HG03045 (cell line): ENCODE measurements around the gene DNAAF3.
"Not testable (repeated sequence)": the region's sequence is repeated elsewhere in the genome, so short reads cannot be mapped to it uniquely, and the experiment has no call there.

ENCODE experiments used
- ATAC-seq: cut with Tn5 transposase; IDR thresholded peaks from one replicate; pipeline ENCODE4 v1.9.1; 2021; ENCODE audit warnings: mild to moderate bottlenecking, moderate library complexity; ENCODE audit not compliant: unreplicated experiment

The DNAAF3 gene

GRCh38 chr19:55155784-55156183 lies 10.6 kb downstream of the DNAAF3 start:
- ATAC-seq, result not testable (repeated sequence)

- no peak for ATAC-seq
Measured at GRCh38 chr19:55153652-55154264, 12.7 kb downstream of the DNAAF3 start.

DNA sequence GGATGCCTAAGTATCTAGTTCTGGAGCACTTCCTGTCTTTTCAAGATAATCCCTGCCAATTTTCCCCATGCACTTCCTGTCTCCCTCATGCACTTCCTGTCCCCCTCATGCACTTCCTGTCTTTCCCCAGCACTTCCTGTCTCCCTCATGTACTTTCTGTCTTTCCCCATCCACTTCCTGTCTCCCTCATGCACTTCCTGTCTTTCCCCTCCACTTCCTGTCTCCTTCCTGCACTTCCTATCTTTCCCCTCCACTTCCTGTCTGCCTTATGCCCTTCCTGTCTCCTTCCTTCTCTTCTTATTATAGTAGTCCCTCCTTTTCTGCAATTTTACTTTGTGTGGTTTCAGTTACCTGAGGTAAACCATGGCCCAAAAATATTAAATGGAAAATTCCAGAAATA lies 14.4 kb downstream of the DNAAF3 start:
- ATAC-seq, result no peak

GRCh38 chr19:55149078-55150003 lies 17.1 kb downstream of the DNAAF3 start, which contains the start of gene TNNT1:
Gene TNNT1 (minus strand): TSS chr19:55149206. CDS start chr19:55147157, 2,049 bp downstream.
- ATAC-seq, result no peak

DNA sequence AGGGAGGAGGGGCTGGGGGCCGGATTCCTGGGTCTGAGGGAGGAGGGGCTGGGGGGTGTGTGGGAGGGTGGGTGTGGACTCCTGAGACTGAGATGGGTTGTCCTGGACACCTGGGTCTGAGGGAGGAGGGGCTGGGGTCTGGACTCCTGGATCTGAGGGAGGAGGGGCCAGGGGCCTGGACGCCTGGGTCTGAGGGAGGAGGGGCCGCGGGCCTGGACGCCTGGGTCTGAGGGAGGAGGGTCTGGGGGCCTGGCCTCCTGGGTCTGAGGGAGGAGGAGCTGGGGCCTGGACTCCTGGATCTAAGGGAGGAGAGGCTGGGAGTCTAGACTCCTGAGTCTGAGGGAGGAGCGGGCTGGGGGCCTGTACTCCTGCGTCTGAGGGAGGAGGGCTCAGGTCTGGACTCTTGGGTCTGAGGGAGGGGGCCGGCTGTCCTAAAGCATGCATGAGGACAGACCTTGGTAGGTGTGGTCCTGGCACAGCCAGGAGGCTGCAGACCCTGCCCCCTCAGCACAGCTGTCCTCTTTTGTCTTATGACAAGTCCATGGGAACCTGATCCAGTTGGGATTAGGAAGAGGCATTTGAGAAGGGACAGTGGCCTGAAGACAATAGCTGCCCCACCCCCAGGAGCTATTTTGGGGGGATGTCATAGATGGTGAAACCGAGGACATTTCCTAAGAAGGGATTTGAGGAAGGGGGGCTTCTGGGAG lies 18.7 kb downstream of the DNAAF3 start:
- no peak for ATAC-seq

DNA sequence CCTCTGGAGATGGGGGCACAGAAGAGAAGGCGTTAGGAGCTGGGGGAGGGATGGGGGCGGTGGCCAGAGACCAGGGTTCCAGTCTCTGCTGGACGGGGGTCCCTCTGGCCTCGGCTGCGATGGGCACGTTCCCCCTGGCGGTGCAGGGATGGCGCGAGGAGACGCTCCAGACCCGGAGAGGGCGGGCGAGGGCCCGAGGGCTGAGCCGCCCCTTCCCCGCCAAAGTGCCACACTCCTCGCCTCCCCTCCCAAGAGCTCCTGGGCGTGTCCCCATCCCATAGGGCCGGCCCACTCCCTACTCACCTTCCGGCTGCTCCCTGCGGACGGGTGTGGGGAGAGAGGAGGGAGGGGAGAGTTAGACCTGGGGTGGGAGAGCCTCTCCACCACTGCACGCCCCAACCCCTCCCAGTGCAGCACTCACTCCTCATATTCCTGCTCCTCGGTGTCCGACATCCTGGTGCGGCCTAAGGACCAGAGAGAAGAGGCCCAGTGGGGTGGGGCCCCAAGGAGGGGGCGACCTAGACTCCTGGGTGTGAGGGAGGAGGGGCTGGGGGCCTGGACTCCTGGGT lies 19.6 kb downstream of the DNAAF3 start:
- ATAC-seq, result no peak

GRCh38 chr19:55146078-55146704 lies 20.2 kb downstream of the DNAAF3 start:
- ATAC-seq, result no peak

- no peak for ATAC-seq
Measured at GRCh38 chr19:55145232-55145631, 21.2 kb downstream of the DNAAF3 start.

DNA sequence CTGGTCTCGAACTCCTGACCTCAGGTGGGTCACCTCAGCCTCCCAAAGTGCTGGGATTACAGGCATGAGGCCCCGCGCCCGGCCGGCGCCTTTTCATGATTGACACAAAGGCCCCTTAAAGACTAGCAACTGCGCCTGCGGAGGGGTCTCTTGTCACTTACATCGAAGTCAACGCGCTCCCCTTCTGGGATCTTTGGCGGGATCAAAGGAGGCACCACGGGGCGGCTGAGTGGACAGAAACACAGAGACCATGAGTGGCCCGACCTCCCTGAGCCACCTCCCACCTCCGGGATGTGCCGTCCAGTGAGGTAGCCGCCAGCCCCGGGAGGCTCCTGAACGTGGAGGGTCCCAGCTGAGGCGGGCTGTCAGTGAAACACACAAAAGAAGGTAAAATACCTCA lies 24.7 kb downstream of the DNAAF3 start:
- ATAC-seq, result no peak

- no peak for ATAC-seq
Measured at GRCh38 chr19:55137915-55138314, 28.5 kb downstream of the DNAAF3 start.

DNA sequence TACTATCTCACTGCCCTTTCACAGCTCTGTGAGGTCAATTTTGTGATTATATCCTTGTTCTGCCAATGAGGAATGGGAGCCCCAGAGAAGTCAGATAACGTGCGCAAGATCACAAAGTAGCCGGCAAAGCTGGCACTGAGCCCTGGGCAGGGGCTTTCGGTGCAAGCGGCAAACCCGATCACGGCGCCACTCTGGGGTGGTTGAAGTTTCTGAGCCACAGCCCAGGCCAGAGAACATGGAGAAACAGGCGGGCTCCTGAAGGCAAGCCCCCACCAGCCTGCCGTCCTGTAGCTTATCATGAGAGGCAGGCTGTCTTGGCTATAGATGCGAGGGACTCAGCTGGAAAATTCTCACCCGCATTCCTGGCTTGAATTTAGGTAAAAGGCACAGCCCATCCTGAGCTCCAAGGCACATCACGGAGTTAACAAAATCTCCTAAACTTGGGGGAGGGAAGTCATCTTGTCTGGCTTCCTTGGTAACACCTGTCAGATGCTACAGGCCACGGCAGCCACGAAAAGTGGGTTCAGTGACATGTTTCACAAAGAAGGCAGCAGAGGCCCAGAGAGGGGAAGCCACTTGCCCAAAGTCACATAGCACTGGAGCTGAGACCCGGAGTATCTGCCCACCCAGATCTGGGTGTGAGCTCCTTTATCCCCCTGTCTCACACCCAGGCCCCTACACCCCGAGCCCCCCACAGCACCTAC lies 29.9 kb downstream of the DNAAF3 start:
- ATAC-seq, result no peak

DNA sequence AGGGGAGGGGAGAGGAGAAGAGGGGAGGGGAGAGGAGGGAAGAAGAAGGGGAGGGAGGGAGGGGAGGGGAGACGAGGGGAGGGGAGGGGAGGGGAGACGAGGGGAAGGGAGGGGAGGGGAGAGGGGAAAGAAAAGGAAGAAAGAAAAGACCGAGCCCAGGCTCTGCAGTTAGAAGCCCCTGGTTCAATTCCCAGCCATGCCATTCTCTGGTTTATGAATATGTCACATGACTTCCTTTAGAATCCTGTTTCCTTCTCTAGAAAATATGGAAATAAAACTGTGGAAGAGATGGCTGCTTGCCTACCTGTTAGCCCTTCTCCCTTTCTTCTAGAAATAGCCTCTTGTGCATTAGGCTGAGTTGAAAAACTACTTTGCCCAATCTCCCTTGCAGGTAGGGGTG lies 31.7 kb downstream of the DNAAF3 start:
- ATAC-seq, result no peak

DNA sequence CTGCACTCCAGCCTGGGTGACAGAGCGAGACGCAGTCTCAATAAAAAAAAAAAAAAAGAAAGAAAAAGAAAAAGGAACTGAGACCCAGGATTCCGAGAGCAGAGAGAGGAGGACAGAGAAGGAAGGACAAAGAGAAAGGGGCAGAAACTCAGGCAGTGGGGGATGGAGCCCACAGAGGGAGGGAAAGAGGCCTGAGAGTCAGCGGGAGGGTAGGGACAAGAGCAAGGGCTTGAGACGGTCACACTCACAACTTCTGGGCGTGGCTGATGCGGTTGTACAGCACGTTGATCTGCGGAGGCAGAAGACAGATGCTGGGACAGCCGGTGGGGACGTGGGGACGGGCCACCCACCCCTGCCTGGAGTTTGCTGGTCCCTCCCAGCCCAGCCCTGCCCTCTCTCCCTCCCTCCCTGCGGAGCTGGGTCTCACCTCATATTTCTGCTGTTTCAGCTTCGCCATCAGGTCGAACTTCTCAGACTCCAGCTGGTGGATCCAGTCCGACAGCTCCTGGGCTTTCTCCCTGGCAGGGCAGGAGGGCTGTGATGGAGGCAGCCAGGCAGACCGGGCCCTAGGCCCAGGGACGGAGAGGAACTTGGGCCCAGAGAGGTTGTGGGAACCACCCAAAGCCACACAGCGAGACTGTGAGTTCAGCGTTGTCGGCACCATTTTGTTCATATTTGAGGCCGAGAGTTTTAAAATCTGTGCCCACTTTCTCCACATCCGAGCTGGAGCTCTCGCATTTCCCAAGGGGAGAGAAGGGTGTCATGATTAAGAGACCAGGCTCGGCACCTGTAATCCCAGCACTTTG lies 32.6 kb downstream of the DNAAF3 start:
- no peak for ATAC-seq

DNA sequence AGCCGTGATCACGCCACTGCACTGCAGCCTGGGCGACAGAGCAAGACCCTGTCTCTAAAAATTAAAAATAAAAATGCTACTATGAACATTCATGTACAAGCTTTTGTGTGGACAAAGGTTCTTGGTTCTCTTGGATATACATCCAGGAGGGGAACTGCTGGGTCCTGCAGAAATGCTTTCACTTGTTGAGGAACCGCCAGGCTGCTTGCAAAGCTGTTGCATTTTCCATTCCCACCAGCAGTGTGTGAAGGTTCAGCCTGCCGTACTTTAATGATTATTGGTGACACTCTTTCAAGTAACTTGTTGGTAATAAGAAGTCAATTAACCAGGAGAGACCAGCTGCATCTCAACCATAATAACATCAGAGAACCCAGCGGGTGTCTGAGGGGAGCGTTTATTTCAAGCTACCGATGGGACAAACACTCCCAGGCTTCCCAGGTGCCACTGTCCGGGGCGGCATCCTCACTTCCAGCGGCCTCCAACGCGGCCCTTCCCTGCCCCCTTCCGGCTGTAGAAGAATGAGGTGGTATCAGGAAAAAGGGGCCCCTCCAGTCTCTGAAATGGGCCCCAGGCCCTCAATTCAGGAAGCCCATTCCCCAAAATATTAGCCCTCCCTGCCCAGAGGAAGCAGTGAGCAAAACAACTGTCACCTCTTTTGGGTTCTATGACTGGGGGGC lies 33.8 kb downstream of the DNAAF3 start:
- no peak for ATAC-seq

GRCh38 chr19:55131421-55131820 lies 35.0 kb downstream of the DNAAF3 start:
- no peak for ATAC-seq

- ATAC-seq, result no peak
Measured at GRCh38 chr19:55119053-55119452, 47.4 kb downstream of the DNAAF3 start.

- ATAC-seq, result no peak
Measured at GRCh38 chr19:55118401-55118991, 47.9 kb downstream of the DNAAF3 start.

- ATAC-seq, result peak; percentile 83
Measured at GRCh38 chr19:55117663-55118391, 48.6 kb downstream of the DNAAF3 start.
